ENCODE measurements around the gene NOG.

DNA sequence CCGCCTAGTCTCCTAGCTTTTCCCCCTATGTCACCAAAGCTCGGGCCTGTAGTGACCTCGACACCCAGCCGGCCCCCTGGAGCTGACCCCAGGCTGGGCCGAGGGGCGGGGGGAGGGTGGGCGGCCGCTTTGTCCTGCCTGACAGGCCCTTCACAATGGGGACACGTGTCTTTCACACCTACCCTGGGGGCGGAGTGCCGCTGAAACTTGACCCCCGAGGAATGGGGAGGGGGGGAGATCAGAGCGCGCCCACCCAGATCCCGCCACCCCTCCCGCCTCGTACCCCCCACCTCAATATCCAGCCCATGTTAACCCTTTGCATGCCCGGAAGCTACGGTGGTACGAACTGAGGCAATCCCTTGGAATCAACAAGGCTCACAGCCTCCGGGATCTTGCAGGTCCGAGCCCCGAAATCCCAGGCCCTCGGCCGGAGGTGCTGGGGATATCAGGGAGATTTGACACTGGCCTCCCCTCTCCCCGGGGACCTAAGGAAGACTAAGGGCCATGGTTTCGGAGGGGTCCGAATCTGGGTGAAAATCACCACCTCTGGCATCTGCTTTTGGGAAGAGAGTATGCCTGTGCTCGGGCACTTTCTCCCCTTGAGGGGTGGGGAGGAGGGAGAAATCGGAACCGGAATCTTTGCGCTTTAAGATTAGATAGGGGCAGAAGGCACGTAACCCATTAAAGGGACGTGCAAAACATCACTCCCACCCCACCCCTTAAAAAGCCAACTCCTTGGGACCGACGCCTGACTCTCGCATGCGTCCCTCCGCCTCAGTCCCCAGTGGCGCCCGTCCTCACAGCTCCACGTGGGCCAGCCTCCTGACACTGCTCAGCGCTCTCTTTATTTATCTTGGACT, 2.6 kb downstream of the NOG start:
- TF ChIP-seq CTCF (conservative IDR thresholded peaks at IDR 0.05; ENCODE audit: low read length): no peak
- TF ChIP-seq EZH2phosphoT487 (IDR thresholded peaks at IDR 0.05; ENCODE audit: borderline replicate concordance, low read depth, low read length): no peak
